SK-N-SH (cell line): ENCODE measurements around the gene ZNF30. TPM values are rescaled to one million over a fixed set of nuclear protein-coding genes. Genes with fewer than 3 reads are reported as not detected.
"Not testable (repeated sequence)": the region's sequence is repeated elsewhere in the genome, so short reads cannot be mapped to it uniquely, and the experiment has no call there.

Experiments
- CTCF ChIA-PET: fragments of 300-600, 350-600 bp; formaldehyde crosslinking; extraction: SDS; loops from one replicate; lab custom pipeline; 2021; lab: Yijun Ruan, JAX
- POLR2A ChIA-PET: fragments of 350-600 bp; sonication (Branson Sonifier 250); formaldehyde crosslinking; extraction: SDS; loops from one replicate; lab custom pipeline; 2020; ENCODE audit warnings: antibody characterized with exemption, inconsistent platforms; lab: Yijun Ruan, JAX
- DNase-seq: peaks from one replicate; pipeline ENCODE4 v3.0.0; 2012
- H2AFZ ChIP-seq: fragments of 200-600 bp; sonication (generic); 2 replicates; pipeline ENCODE4 v1.8.1; 2016; ENCODE audit warnings: antibody characterized with exemption, mild to moderate bottlenecking, low read depth
- H3F3A ChIP-seq: fragments of 200-600 bp; sonication (generic); replicated peaks from 2 replicates; pipeline ENCODE3; 2016; ENCODE audit warnings: antibody characterized with exemption, mild to moderate bottlenecking; ENCODE audit not compliant: insufficient read depth
- H3K27ac ChIP-seq, 2 experiments: fragments of 200-500 bp in 1 of 2; fragments of 200-600 bp in 1 of 2; sonication (Bioruptor generic) in 1 of 2; sonication (generic), shearing (Covaris generic) in 1 of 2; 2 replicates each; pipeline versions ENCODE4 v1.5.1 to v1.6.1; 2014 to 2016; ENCODE audit warnings: low read depth in 2 of 2, inconsistent platforms in 1 of 2, low read length in 1 of 2, mild to moderate bottlenecking in 1 of 2, mixed read lengths in 1 of 2
- H3K27me3 ChIP-seq: fragments of 200-600 bp; sonication (generic), shearing (Covaris generic); 2 replicates; pipeline ENCODE4 v1.6.1; 2016; ENCODE audit warnings: mixed run types; ENCODE audit not compliant: insufficient read depth
- H3K36me3 ChIP-seq, 2 experiments: fragments of 200-500 bp in 1 of 2; fragments of 200-600 bp in 1 of 2; sonication (Bioruptor generic) in 1 of 2; sonication (generic) in 1 of 2; replicated peaks in 1 of 2; 2 replicates each; pipeline versions ENCODE3 to v1.5.1; 2014 to 2016; ENCODE audit warnings: low read length in 1 of 2, mild to moderate bottlenecking in 1 of 2; ENCODE audit not compliant: insufficient read depth in 2 of 2, control insufficient read depth in 1 of 2
- H3K4me1 ChIP-seq, 2 experiments: fragments of 200-500 bp in 1 of 2; fragments of 200-600 bp in 1 of 2; sonication (Bioruptor generic) in 1 of 2; sonication (generic), shearing (Covaris generic) in 1 of 2; 2 replicates each; pipeline versions ENCODE4 v1.5.1 to v1.6.1; 2014 to 2016; ENCODE audit warnings: low read depth in 1 of 2, low read length in 1 of 2, mixed run types in 1 of 2; ENCODE audit not compliant: insufficient read depth in 2 of 2, control insufficient read depth in 1 of 2
- H3K4me2 ChIP-seq: fragments of 200-600 bp; sonication (generic), shearing (Covaris generic); 2 replicates; pipeline ENCODE4 v1.6.1; 2017; ENCODE audit warnings: mixed run types
- H3K4me3 ChIP-seq, 2 experiments: fragments of 200-500 bp in 1 of 2; fragments of 200-600 bp in 1 of 2; sonication (Bioruptor generic) in 1 of 2; sonication (generic), shearing (Covaris generic) in 1 of 2; 2 replicates each; pipeline versions ENCODE4 v1.5.1 to v1.8.1; 2014 to 2016; ENCODE audit warnings: low read depth in 2 of 2, inconsistent platforms in 1 of 2, low read length in 1 of 2, mild to moderate bottlenecking in 1 of 2, mixed read lengths in 1 of 2, moderate library complexity in 1 of 2
- H3K79me2 ChIP-seq: fragments of 200-600 bp; sonication (generic); 2 replicates; pipeline ENCODE4 v1.8.1; 2017; ENCODE audit warnings: mild to moderate bottlenecking; ENCODE audit not compliant: insufficient read depth
- H3K9ac ChIP-seq: fragments of 200-600 bp; sonication (generic); 2 replicates; pipeline ENCODE4 v1.6.1; 2017; ENCODE audit warnings: mixed run types
- H3K9me2 ChIP-seq: fragments of 200-600 bp; sonication (generic); 2 replicates; pipeline ENCODE4 v1.6.1; 2017; ENCODE audit warnings: mixed run types
- H3K9me3 ChIP-seq: fragments of 200-600 bp; sonication (generic); 2 replicates; pipeline ENCODE4 v1.6.1; 2017; ENCODE audit warnings: mixed run types, mild to moderate bottlenecking, moderate library complexity
- H4K20me1 ChIP-seq: fragments of 200-600 bp; sonication (generic); 2 replicates; pipeline ENCODE4 v1.6.1; 2017; ENCODE audit warnings: mild to moderate bottlenecking, mixed run types; ENCODE audit not compliant: insufficient read depth
- CHD2 ChIP-seq: fragments of 150-350 bp; IDR thresholded peaks from 2 replicates; pipeline ENCODE4 v1.6.1; 2018; ENCODE audit warnings: low read length; ENCODE audit not compliant: partially characterized antibody
- ELF1 ChIP-seq: IDR thresholded peaks from 2 replicates; pipeline ENCODE4 v1.4.0; 2012
- EZH2phosphoT487 ChIP-seq: fragments of 200-600 bp; sonication (generic); IDR thresholded peaks from 2 replicates; pipeline ENCODE4 v1.6.1; 2017; ENCODE audit warnings: low read depth, mixed run types, mild to moderate bottlenecking, antibody characterized with exemption, moderate library complexity, borderline replicate concordance
- FOXJ3 ChIP-seq: sonication (generic); formaldehyde crosslinking; IDR thresholded peaks from 2 replicates; pipeline ENCODE4 v1.5.1; 2020; ENCODE audit warnings: mild to moderate bottlenecking, missing genetic modification reagents
- FOXM1 ChIP-seq: IDR thresholded peaks from 2 replicates; pipeline ENCODE4 v1.4.0; 2012; ENCODE audit warnings: low read depth, mild to moderate bottlenecking
- IRF3 ChIP-seq: fragments of 150-350 bp; IDR thresholded peaks from 2 replicates; pipeline ENCODE4 v1.6.1; 2016; ENCODE audit warnings: mild to moderate bottlenecking, low read depth, low read length
- MXI1 ChIP-seq: IDR thresholded peaks from 2 replicates; pipeline ENCODE4 v1.6.1; 2012; ENCODE audit warnings: mild to moderate bottlenecking, low read depth, low read length, improper control_type of control experiment
- NFIC ChIP-seq: IDR thresholded peaks from 2 replicates; pipeline ENCODE4 v1.4.0; 2012; ENCODE audit warnings: borderline replicate concordance
- NRF1 ChIP-seq: IDR thresholded peaks from 2 replicates; pipeline ENCODE4 v1.6.1; 2012; ENCODE audit warnings: low read depth, mild to moderate bottlenecking, low read length
- RAD21 ChIP-seq: IDR thresholded peaks from 2 replicates; pipeline ENCODE4 v1.6.1; 2012; ENCODE audit warnings: mild to moderate bottlenecking, low read length
- RFX5 ChIP-seq: IDR thresholded peaks from 2 replicates; pipeline ENCODE4 v1.6.1; 2012; ENCODE audit warnings: mild to moderate bottlenecking, improper control_type of control experiment, low read length
- RXRA ChIP-seq: IDR thresholded peaks from 2 replicates; pipeline ENCODE4 v1.4.0; 2012; ENCODE audit warnings: low read depth, mild to moderate bottlenecking, borderline replicate concordance
- TAF1 ChIP-seq: IDR thresholded peaks from 2 replicates; pipeline ENCODE4 v1.6.1; 2012; ENCODE audit warnings: low read depth, mild to moderate bottlenecking, low read length, moderate library complexity, borderline replicate concordance
- TCF12 ChIP-seq: IDR thresholded peaks from 2 replicates; pipeline ENCODE4 v1.4.0; 2012
- TEAD4 ChIP-seq: IDR thresholded peaks from 2 replicates; pipeline ENCODE4 v1.4.0; 2012; ENCODE audit warnings: mild to moderate bottlenecking, borderline replicate concordance; ENCODE audit not compliant: insufficient read depth
- USF1 ChIP-seq: IDR thresholded peaks from 2 replicates; pipeline ENCODE4 v1.4.0; 2012; ENCODE audit warnings: low read depth, borderline replicate concordance
- USF2 ChIP-seq: fragments of 150-350 bp; IDR thresholded peaks from 2 replicates; pipeline ENCODE4 v1.6.1; 2017; ENCODE audit warnings: antibody characterized with exemption, low read length, low read depth, borderline replicate concordance
- WGBS: methylation state at CpG from one replicate; pipeline ENCODE4 v1.1.6; 2017; ENCODE audit warnings: low lambda C conversion rate; 5-methylcytosine and 5-hydroxymethylcytosine counted together
- polyA plus RNA-seq, 3 experiments: library from polyadenylated mRNA; depleted of rRNA; stranded (reverse); fragments of >200 nt; gene quantifications; 2 replicates each; pipeline ENCODE4 v1.2.3, GENCODE V29; 2012
- TF ChIP-seq, protein P1 (sequence below): fragments of 200-600 bp; sonication (generic); IDR thresholded peaks from 2 replicates; pipeline ENCODE4 v1.6.1; 2017; ENCODE audit warnings: antibody characterized with exemption, mild to moderate bottlenecking, moderate library complexity
- TF ChIP-seq, protein P2 (sequence below): IDR thresholded peaks from 2 replicates; pipeline ENCODE4 v1.4.0; 2012; ENCODE audit warnings: low read depth

The ZNF30 gene
- polyA plus RNA-seq, 1 of the 3 experiments (the other 2 are of a cell fraction) = 1.7 TPM

- TF ChIP-seq TAF1 (no peak), EZH2phosphoT487 (no peak)
Measured at GRCh38 chr19:34918190-34918589, 8.5 kb upstream of the ZNF30 start (continued).

GRCh38 chr19:34920090-34920786 lies 6.5 kb upstream of the ZNF30 start:
- POLR2A ChIA-PET = not testable (repeated sequence)
- WGBS = 23% methylated on average over 8 of the region's 8 CpGs

DNA sequence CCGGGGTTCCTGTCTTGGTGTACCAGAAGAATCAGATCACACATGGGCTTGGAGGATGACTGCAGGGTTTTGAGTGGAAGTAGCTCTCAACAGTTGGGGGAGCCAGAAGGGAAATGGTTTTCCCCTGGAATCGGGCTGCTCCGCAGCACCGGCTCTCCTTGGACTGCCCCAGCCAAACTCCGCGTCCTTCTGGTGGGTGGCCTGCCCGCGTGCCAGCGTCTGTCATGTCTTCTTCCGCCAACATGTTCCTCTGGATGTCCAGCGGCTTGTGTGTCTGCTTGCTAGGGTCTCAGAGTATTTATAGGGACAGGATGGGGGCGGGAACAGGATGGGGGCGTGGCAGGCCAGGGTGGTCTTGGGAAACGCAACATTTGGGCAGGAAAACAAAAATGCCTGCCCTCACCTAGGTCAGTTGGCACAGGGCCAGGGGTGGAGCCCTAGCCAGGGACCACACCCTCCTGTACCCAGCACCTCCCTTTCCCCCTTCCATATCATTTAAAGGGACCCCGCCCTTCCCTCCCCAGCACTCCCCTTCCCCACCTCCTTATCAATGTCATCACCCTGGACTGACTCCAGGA lies 1.3 kb upstream of the ZNF30 start:
- H3K79me2 ChIP-seq = no peaks in the 10 kb centered on the region
- no peak for DNase-seq
- no peaks in the 10 kb centered on the region for H4K20me1 ChIP-seq
- ChIA-PET POLR2A (no interaction called here), CTCF (interaction anchor here (0.8 kb wide), 1 partner anchor 88 kb away, joined by 3 read pairs; no protein-coding TSS in a partner anchor)
- H3F3A ChIP-seq = peaks cover 7% of the 10 kb centered on the region
- no peaks in the 10 kb centered on the region for H3K9me3 ChIP-seq
- H3K9me2 ChIP-seq = no peaks in the 10 kb centered on the region
- H3K4me2 ChIP-seq = no peak overlapping the region
- no peaks in the 10 kb centered on the region for H3K27me3 ChIP-seq
- H3K27ac ChIP-seq = no peak overlapping the region
- peaks cover 0 to 2% of the 10 kb centered on the region in 2 experiments; a peak in 2 of 4 replicates for H3K4me1 ChIP-seq
- no peak for TF ChIP-seq MXI1
- TF ChIP-seq RAD21 = no peak
- no peak for TF ChIP-seq RXRA
- TF ChIP-seq TCF12 = no peak
- TF ChIP-seq, protein P1, sequence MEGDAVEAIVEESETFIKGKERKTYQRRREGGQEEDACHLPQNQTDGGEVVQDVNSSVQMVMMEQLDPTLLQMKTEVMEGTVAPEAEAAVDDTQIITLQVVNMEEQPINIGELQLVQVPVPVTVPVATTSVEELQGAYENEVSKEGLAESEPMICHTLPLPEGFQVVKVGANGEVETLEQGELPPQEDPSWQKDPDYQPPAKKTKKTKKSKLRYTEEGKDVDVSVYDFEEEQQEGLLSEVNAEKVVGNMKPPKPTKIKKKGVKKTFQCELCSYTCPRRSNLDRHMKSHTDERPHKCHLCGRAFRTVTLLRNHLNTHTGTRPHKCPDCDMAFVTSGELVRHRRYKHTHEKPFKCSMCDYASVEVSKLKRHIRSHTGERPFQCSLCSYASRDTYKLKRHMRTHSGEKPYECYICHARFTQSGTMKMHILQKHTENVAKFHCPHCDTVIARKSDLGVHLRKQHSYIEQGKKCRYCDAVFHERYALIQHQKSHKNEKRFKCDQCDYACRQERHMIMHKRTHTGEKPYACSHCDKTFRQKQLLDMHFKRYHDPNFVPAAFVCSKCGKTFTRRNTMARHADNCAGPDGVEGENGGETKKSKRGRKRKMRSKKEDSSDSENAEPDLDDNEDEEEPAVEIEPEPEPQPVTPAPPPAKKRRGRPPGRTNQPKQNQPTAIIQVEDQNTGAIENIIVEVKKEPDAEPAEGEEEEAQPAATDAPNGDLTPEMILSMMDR = no peak
- no peak for TF ChIP-seq IRF3
- no peak for TF ChIP-seq RFX5
- TF ChIP-seq USF2 = no peak
- TF ChIP-seq, protein P2, sequence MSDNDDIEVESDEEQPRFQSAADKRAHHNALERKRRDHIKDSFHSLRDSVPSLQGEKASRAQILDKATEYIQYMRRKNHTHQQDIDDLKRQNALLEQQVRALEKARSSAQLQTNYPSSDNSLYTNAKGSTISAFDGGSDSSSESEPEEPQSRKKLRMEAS = no peak
- no peak for TF ChIP-seq NRF1
- no peak for TF ChIP-seq TAF1
- TF ChIP-seq CHD2 = no peak
- TF ChIP-seq USF1 = no peak
- no peak for TF ChIP-seq FOXM1
- no peak for TF ChIP-seq TEAD4
- TF ChIP-seq NFIC = no peak
- no peak for TF ChIP-seq FOXJ3
- TF ChIP-seq ELF1 = no peak
- peaks cover 0 to 5% of the 10 kb centered on the region in 2 experiments for H3K36me3 ChIP-seq
- 85% methylated on average over 15 of the region's 15 CpGs for WGBS
- no peak overlapping the region for H2AFZ ChIP-seq
- H3K9ac ChIP-seq = no peak overlapping the region
- no peak overlapping the region for H3K4me3 ChIP-seq

More at GRCh38 chr19:34920090-34920786, 6.5 kb upstream of the ZNF30 start:
- H3K79me2 ChIP-seq, H3K27ac ChIP-seq, DNase-seq, H2AFZ ChIP-seq, H3K9me3 ChIP-seq, H3K27me3 ChIP-seq, H4K20me1 ChIP-seq, H3F3A ChIP-seq, H3K9me2 ChIP-seq, H3K36me3 ChIP-seq, H3K4me2 ChIP-seq, H3K4me1 ChIP-seq, H3K9ac ChIP-seq, H3K4me3 ChIP-seq, CTCF ChIA-PET: not testable (repeated sequence)
